Muscle of leg (tissue), 11 donors: Measurements from ENCODE around the gene LY6G6C. TPM values are rescaled to one million over a fixed set of nuclear protein-coding genes. Genes with fewer than 3 reads are reported as not detected.

Experiments used
- DNase-seq: peaks from one replicate; pipeline ENCODE4 v3.0.0; 2013
- H3K27ac ChIP-seq: one replicate; pipeline ENCODE4 v1.5.1; 2013; ENCODE audit warnings: mild to moderate bottlenecking, low read length, control low read depth
- H3K27me3 ChIP-seq: one replicate; pipeline ENCODE4 v1.6.1; 2013; ENCODE audit warnings: low read length; ENCODE audit not compliant: control insufficient read depth, insufficient read depth
- H3K36me3 ChIP-seq: one replicate; pipeline ENCODE4 v1.6.1; 2013; ENCODE audit warnings: low read length; ENCODE audit not compliant: control insufficient read depth, insufficient read depth
- H3K4me1 ChIP-seq: one replicate; pipeline ENCODE4 v1.6.1; 2013; ENCODE audit warnings: low read length; ENCODE audit not compliant: control insufficient read depth, insufficient read depth
- H3K4me3 ChIP-seq: one replicate; pipeline ENCODE4 v1.5.1; 2013; ENCODE audit warnings: low read length, control low read depth
- H3K9me3 ChIP-seq: replicated peaks from 2 replicates; pipeline ENCODE4 v1.6.1; 2013; ENCODE audit warnings: low read depth, low read length; ENCODE audit not compliant: control insufficient read depth
- WGBS: methylation state at CpG from one replicate; pipeline ENCODE4 v1.1.5; 2013; ENCODE audit warnings: missing lambda C conversion rate; ENCODE audit not compliant: insufficient coverage; 5-methylcytosine and 5-hydroxymethylcytosine counted together
- polyA plus RNA-seq, 8 donors: library from polyadenylated mRNA; unstranded; fragments of 120-200 nt; gene quantifications; one replicate each; pipeline versions ENCODE4 v1.2.1 to v1.2.3, GENCODE V29; 2013; ENCODE audit warnings: inconsistent platforms in 1 of 8, low replicate concordance in 1 of 8; ENCODE audit not compliant: insufficient read length in 8 of 8, insufficient read depth in 1 of 8
- total RNA-seq: library from RNA; stranded (reverse); fragments of 120-200 nt; gene quantifications from one replicate; pipeline ENCODE4 v1.2.4, GENCODE V29; 2013

Gene LY6G6C
- total and polyA plus RNA-seq, 9 donors = 0.09 to 1.2 (median 0.35) TPM; not detected in 1

GRCh38 chr6:31741815-31742214, 20.3 kb upstream of the LY6G6C start:
- Histone ChIP-seq H3K4me1 (peaks cover 32% of the 10 kb centered on the region), H3K9me3 (no peaks in the 10 kb centered on the region), H3K4me3 (no peak overlapping the region), H3K36me3 (peaks cover 26% of the 10 kb centered on the region), H3K27ac (no peak overlapping the region), H3K27me3 (no peaks in the 10 kb centered on the region)
- WGBS = 86% methylated on average over 1 of the region's 2 CpGs
- DNase-seq = no peak

DNA sequence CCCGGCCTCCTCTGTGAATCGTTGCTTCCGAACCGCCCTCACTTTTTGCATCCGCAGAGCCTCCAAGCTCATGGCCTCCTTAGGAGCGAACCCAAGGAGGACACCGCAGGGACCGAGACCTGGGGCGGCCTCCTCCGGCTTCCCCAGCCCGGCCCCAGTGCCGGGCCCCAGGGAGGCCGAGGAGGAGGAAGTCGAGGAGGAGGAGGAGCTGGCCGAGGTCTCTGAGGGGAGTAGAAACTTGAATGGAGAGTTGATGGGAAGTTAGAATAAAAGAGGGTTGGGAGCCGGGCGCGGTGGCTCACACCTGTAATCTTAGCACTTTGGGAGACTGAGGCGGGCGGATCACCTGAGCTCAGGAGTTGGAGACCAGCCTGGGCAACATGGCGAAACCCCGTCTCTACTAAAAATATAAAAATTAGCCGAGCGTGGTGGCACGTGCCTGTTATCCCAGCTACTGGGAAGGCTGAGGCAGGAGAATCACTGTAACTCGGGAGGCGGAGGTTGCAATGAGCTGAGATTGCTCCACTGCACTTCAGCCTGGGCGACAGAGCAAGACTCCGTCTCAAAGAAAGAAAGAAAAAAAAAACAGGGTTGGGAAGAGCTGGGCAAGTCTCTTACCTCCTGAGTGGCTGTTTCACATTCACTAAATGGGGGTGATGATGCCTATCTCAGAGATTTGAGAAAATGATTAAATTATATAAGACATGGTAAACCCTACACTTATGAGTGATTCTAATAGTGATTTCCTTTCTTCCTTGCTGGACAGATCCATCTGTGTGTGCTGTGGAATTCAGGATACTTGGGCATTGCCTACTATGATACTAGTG, 19.1 kb upstream of the LY6G6C start:
- WGBS = 32% methylated on average over 8 of the region's 29 CpGs
- peaks cover 36% of the 10 kb centered on the region for H3K4me1 ChIP-seq
- peak overlapping the region; percentile 84 for H3K27ac ChIP-seq
- peak overlapping the region; percentile 96 for H3K4me3 ChIP-seq
- peak; percentile 44 for DNase-seq
- H3K27me3 ChIP-seq = no peaks in the 10 kb centered on the region
- peaks cover 26% of the 10 kb centered on the region for H3K36me3 ChIP-seq
- no peaks in the 10 kb centered on the region for H3K9me3 ChIP-seq

DNA sequence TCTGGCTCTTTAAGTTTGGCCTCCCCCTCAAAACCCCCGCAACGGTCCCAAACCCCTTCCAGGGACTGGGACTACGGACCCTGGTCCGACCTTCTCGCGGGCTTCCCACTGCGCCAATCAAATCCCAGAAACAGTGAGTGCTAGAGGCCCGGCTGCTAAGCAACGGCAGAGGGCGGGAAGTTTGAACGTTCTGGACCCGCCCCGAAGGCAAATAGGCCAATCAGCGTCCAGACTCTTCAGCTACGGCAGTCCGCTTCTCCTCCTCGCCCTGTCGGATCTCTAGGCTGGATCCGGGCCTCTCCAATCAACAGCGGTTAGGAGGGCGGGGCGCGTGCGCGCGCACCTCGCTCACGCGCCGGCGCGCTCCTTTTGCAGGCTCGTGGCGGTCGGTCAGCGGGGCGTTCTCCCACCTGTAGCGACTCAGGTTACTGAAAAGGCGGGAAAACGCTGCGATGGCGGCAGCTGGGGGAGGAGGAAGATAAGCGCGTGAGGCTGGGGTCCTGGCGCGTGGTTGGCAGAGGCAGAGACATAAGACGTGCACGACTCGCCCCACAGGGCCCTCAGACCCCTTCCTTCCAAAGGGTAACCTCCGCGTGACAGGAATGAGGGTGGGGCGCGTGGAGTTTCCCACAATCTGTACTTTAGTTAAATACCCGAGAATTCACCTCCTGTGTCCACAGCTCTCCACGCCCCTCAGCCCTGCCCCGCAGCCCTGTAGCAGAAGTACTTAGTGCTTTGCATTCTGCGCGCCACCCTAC, 18.3 kb upstream of the LY6G6C start, which contains the start of gene MSH5:
MSH5 (plus strand) TSS at position 367 of the 758 bp plus-strand sequence. CDS start 462 bp downstream, outside the sequence.
- DNase-seq = peak; percentile 100
- Histone ChIP-seq H3K4me1 (peaks cover 40% of the 10 kb centered on the region), H3K36me3 (peaks cover 26% of the 10 kb centered on the region), H3K27ac (peak within 1 kb of the TSS; percentile 97), H3K9me3 (no peaks in the 10 kb centered on the region), H3K27me3 (no peaks in the 10 kb centered on the region), H3K4me3 (peak within 1 kb of the TSS; percentile 96)
- WGBS = under 1% methylated on average over 56 of the region's 58 CpGs

DNA sequence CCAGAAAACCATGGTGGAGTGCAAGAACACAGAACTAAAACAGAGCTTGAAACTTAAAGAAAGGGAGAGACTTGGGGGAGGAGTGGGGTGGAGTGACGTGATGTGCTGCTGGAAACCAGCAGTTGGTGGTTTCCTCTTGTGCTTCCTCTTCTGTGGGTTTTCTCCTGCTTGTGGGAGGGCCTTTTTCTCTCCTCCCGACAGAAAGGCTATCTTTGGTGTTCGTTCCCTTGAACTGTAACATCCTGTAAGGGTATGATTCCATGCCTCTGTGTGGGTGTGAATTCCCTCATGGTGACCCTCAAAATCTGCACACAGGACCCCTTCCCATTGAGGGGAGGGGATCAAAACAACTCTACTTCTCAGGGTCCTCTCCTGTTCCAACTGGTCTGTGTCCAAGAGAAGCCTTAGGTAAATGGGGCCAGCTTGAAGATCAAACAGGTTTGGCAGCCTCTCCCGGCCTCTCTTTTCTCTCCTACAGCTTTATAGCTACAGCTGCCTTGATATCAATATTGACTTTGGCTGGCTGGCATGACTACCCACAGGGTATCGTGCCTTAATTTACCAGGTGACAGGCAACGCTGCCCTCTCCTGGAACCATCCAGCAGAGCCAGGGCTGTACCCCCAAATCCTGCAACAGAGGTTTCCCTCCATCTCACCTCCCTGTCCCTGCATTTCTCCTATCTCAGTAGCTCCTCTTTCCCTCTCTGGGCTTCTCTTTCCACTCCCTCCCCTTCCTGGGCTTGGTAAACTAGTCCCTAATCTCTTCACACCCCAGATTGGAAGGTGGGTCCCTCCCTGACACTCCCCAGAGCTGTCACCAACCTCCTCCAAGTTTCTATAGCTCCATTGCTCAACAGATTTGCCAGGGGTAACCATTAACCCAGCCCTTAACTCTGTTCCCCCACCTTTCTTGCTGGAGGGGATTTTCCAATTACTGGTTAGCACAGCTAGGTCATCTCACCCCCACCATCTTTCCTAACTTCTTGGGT, 16.7 kb upstream of the LY6G6C start:
- DNase-seq = peak; percentile 90
- Histone ChIP-seq H3K9me3 (no peaks in the 10 kb centered on the region), H3K27me3 (no peaks in the 10 kb centered on the region), H3K27ac (peak overlapping the region; percentile 97), H3K4me1 (peaks cover 49% of the 10 kb centered on the region), H3K4me3 (no peak overlapping the region), H3K36me3 (peaks cover 35% of the 10 kb centered on the region)
- 34% methylated on average over 4 of the region's 6 CpGs for WGBS

DNA sequence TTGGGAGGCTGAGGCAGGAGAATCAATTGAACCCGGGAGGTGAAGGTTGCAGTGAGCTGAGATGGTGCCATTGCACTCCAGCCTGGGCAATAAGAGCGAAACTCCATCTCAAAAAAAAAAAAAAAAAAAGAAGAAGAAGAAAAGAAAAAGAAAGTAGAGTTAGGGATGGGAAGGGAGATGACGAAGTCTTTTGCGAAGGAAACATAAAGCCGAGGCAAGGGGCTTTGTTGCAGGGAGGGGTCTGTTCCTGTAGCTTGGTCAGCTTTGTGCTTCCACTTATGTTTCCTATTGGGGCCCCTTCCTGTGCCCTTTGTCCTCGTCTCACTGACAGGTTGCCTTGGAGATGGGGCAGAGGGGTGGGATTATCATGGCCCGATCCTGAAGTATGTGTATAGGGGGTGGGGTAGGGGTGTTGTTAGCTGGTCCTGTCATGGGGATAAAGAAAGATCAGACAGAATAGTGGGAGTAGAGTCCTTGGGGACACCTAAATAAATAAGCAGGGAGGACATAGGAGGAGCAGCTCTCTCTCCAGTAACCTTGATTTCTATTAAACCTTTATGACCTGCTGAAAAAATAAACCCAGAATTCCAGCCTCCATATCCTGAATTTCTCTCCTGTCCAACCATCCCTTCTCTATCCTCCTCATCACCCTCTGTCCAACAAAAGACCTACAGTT, 15.9 kb upstream of the LY6G6C start:
- Histone ChIP-seq H3K9me3 (no peaks in the 10 kb centered on the region), H3K27ac (peak overlapping the region; percentile 97), H3K4me1 (peaks cover 49% of the 10 kb centered on the region), H3K4me3 (no peak overlapping the region), H3K36me3 (peaks cover 35% of the 10 kb centered on the region), H3K27me3 (no peaks in the 10 kb centered on the region)
- 61% methylated on average over 5 of the region's 7 CpGs for WGBS
- peak; percentile 77 for DNase-seq

DNA sequence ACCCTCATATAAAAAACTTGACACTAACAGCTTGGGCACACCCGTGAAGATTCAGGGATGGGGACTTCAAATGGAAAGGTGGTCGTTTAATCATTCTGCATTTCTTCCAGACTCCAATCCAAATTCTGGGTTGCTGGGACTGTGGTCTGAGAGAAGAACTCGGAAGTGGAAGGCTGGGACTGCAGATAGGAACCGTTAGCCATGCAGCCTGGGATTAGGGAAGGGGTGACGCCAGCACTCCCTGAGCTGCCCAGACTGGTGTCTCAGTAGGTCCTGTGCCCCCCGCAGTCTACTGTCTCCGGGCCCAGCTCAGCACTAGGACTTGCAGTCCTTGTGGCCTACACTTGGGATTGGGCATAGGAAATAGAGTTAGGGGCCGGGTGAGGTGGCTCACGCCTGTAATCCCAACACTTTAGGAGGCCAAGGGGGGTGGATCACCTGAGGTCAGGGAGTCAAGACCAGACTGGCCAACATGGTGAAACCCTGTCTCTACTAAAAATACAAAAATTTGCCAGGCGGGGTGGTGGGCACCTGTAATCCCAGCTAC, 15.3 kb upstream of the LY6G6C start:
- Histone ChIP-seq H3K36me3 (peaks cover 36% of the 10 kb centered on the region), H3K4me1 (peaks cover 49% of the 10 kb centered on the region), H3K9me3 (no peaks in the 10 kb centered on the region), H3K4me3 (peak overlapping the region; percentile 75), H3K27me3 (no peaks in the 10 kb centered on the region), H3K27ac (peak overlapping the region; percentile 97)
- 35% methylated on average over 7 of the region's 10 CpGs for WGBS
- DNase-seq = no peak

GRCh38 chr6:31736021-31736767, 14.6 kb upstream of the LY6G6C start, which contains the start of gene CLIC1:
Gene CLIC1, minus strand, starts transcription at chr6:31736530. Its CDS starts 230 bp downstream, at chr6:31736300.
- Histone ChIP-seq H3K9me3 (no peaks in the 10 kb centered on the region), H3K27me3 (no peaks in the 10 kb centered on the region), H3K36me3 (peaks cover 36% of the 10 kb centered on the region), H3K4me1 (peaks cover 49% of the 10 kb centered on the region), H3K27ac (peak within 1 kb of the TSS; percentile 97), H3K4me3 (peak within 1 kb of the TSS; percentile 75)
- peak; percentile 95 for DNase-seq
- WGBS = 0% methylated on average over 4 of the region's 24 CpGs

DNA sequence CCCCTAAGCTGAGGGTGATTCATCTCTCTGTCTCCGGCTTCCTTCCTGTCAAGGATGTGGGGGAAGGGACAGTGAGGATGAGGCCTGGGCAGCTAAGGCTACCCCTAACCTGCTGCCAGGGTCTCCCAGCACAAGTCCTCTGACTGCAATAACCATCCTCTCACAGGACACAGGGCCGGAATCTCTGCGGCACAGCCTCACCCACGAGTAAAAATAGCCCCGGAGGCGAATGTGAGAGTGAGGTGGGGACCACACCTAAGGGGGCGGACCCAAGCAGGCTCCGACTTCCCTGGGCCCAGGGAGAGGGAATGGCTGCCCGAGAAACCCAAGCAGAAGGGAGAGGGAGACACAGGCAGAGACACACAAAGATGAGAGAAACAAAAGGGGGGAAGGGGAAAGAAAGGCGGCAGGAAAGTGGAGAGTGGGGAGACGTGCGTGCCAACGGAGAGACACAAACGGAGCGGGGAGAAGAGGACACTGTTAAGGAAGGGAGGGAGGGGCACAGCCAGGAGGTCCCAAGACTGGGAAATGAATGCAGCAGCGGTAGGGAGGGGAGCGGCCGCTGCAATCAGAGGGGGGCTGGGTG, 13.4 kb upstream of the LY6G6C start:
- WGBS = 4% methylated on average over 9 of the region's 18 CpGs
- Histone ChIP-seq H3K27ac (peak overlapping the region; percentile 97), H3K4me3 (peak overlapping the region; percentile 75), H3K9me3 (no peaks in the 10 kb centered on the region), H3K27me3 (no peaks in the 10 kb centered on the region), H3K4me1 (peaks cover 48% of the 10 kb centered on the region), H3K36me3 (peaks cover 42% of the 10 kb centered on the region)
- peak; percentile 74 for DNase-seq
